Osteoblast (primary cell): Measurements from ENCODE around the gene NEBL. TPM values are rescaled to one million over a fixed set of nuclear protein-coding genes. Genes with fewer than 3 reads are reported as not detected.

ENCODE experiments used
- DNase-seq: peaks from one replicate; pipeline ENCODE4 v3.0.0; 2011; ENCODE audit warnings: low spot score, mixed read lengths; ENCODE audit not compliant: insufficient read length; ENCODE audit errors: missing footprints
- H2AFZ ChIP-seq: 2 replicates; pipeline ENCODE4 v1.6.0; 2011; ENCODE audit warnings: mild to moderate bottlenecking, low read length
- H3K27ac ChIP-seq: 2 replicates; pipeline ENCODE4 v1.5.1; 2011; ENCODE audit warnings: mild to moderate bottlenecking, low read depth, low read length, moderate library complexity
- H3K27me3 ChIP-seq: 2 replicates; pipeline ENCODE4 v1.6.0; 2012; ENCODE audit warnings: mild to moderate bottlenecking, control low read depth, inconsistent platforms, low read length, moderate library complexity; ENCODE audit not compliant: insufficient read depth
- H3K36me3 ChIP-seq: 2 replicates; pipeline ENCODE4 v1.5.1; 2011; ENCODE audit warnings: mild to moderate bottlenecking, low read length, control low read depth, moderate library complexity; ENCODE audit not compliant: insufficient read depth
- H3K4me1 ChIP-seq: 2 replicates; pipeline ENCODE4 v1.5.1; 2011; ENCODE audit warnings: mild to moderate bottlenecking, low read length, control low read depth, moderate library complexity; ENCODE audit not compliant: insufficient read depth
- H3K4me2 ChIP-seq: 2 replicates; pipeline ENCODE4 v1.6.0; 2011; ENCODE audit warnings: mild to moderate bottlenecking, low read length; ENCODE audit not compliant: insufficient read depth
- H3K4me3 ChIP-seq: fragments of 200-600 bp; sonication (generic); 3 replicates; pipeline ENCODE4 v1.5.1; 2012; ENCODE audit warnings: mild to moderate bottlenecking, low read length, inconsistent platforms; ENCODE audit not compliant: insufficient read depth
- H3K79me2 ChIP-seq: 2 replicates; pipeline ENCODE4 v1.6.0; 2012; ENCODE audit warnings: mild to moderate bottlenecking, low read length, control low read depth, inconsistent platforms; ENCODE audit not compliant: insufficient read depth
- H3K9me3 ChIP-seq: 2 replicates; pipeline ENCODE4 v1.5.1; 2011; ENCODE audit warnings: low read depth, low read length, control low read depth
- H4K20me1 ChIP-seq: 2 replicates; pipeline ENCODE4 v1.6.0; 2012; ENCODE audit warnings: mild to moderate bottlenecking, low read length, control low read depth; ENCODE audit not compliant: insufficient read depth
- CTCF ChIP-seq: IDR thresholded peaks from 2 replicates; pipeline ENCODE4 v1.5.1; 2011; ENCODE audit warnings: mild to moderate bottlenecking, low read depth, low read length, moderate library complexity; ENCODE audit errors: extremely low read depth
- total RNA-seq: library from RNA; depleted of rRNA; stranded (reverse); fragments of >200 nt; gene quantifications from 2 replicates; pipeline ENCODE4 v1.2.3, GENCODE V29; 2012

The NEBL gene
- total RNA-seq, 1 donor, result under 0.01 TPM

GRCh38 chr10:20817646-20818045, 79.5 kb downstream of the NEBL start:
- Histone ChIP-seq H2AFZ (no peak overlapping the region), H3K9me3 (no peaks in the 10 kb centered on the region), H3K27ac (no peak overlapping the region), H3K79me2 (no peaks in the 10 kb centered on the region), H4K20me1 (no peaks in the 10 kb centered on the region), H3K36me3 (no peaks in the 10 kb centered on the region), H3K4me1 (no peaks in the 10 kb centered on the region), H3K27me3 (no peaks in the 10 kb centered on the region), H3K4me2 (no peak overlapping the region), H3K4me3 (no peak overlapping the region)
- TF ChIP-seq CTCF, result no peak
- DNase-seq, result no peak

- H3K4me2 ChIP-seq, result no peak overlapping the region
- no peaks in the 10 kb centered on the region for H3K36me3 ChIP-seq
- no peak for TF ChIP-seq CTCF
Observed at GRCh38 chr10:20817116-20817515, 80.0 kb downstream of the NEBL start.

GRCh38 chr10:20814116-20814515, 83.0 kb downstream of the NEBL start:
- Histone ChIP-seq H3K4me1 (no peaks in the 10 kb centered on the region), H4K20me1 (no peaks in the 10 kb centered on the region), H3K4me2 (no peak overlapping the region), H3K27ac (no peak overlapping the region), H3K27me3 (no peaks in the 10 kb centered on the region), H3K36me3 (no peaks in the 10 kb centered on the region), H3K9me3 (no peaks in the 10 kb centered on the region), H3K4me3 (no peak overlapping the region), H3K79me2 (no peaks in the 10 kb centered on the region), H2AFZ (no peak overlapping the region)
- no peak for DNase-seq
- no peak for TF ChIP-seq CTCF

More at GRCh38 chr10:20817116-20817515, 80.0 kb downstream of the NEBL start:
- Histone ChIP-seq H2AFZ (no peak overlapping the region), H3K27me3 (no peaks in the 10 kb centered on the region), H3K79me2 (no peaks in the 10 kb centered on the region), H3K4me3 (no peak overlapping the region), H3K9me3 (no peaks in the 10 kb centered on the region), H3K27ac (no peak overlapping the region), H3K4me1 (no peaks in the 10 kb centered on the region), H4K20me1 (no peaks in the 10 kb centered on the region)
- no peak for DNase-seq

GRCh38 chr10:20811131-20811530, 86.0 kb downstream of the NEBL start:
- no peaks in the 10 kb centered on the region for H4K20me1 ChIP-seq
- H3K4me1 ChIP-seq, result no peaks in the 10 kb centered on the region
- H3K36me3 ChIP-seq, result no peaks in the 10 kb centered on the region
- no peak for TF ChIP-seq CTCF
- no peak overlapping the region for H3K4me2 ChIP-seq
- H2AFZ ChIP-seq, result no peak overlapping the region
- H3K27me3 ChIP-seq, result no peaks in the 10 kb centered on the region
- no peak overlapping the region for H3K27ac ChIP-seq
- H3K79me2 ChIP-seq, result no peaks in the 10 kb centered on the region
- no peak for DNase-seq
- no peaks in the 10 kb centered on the region for H3K9me3 ChIP-seq
- H3K4me3 ChIP-seq, result no peak overlapping the region
